GM23338 (cell line): ENCODE results near the gene GTF3C2. TPM values are rescaled to one million over a fixed set of nuclear protein-coding genes. Genes with fewer than 3 reads are reported as not detected.
A peak's percentile ranks its signal among the peaks of the same experiment; 100 is the strongest.

Experiments
- ATAC-seq: fragments of 200-7000 bp; cut with Tn5 transposase; 3 replicates; pipeline ENCODE4 v1.9.1; 2020
- DNase-seq: peaks from one replicate; pipeline ENCODE4 v3.0.0-alpha.2; 2015; ENCODE audit warnings: low spot score
- H2AFZ ChIP-seq: fragments of 200-600 bp; sonication (generic); 2 replicates; pipeline ENCODE4 v1.8.0; 2016; ENCODE audit warnings: antibody characterized with exemption, mild to moderate bottlenecking, moderate library complexity
- H3F3A ChIP-seq: fragments of 200-600 bp; sonication (generic); replicated peaks from 2 replicates; pipeline ENCODE4 v1.8.0; 2017; ENCODE audit warnings: antibody characterized with exemption, mixed run types, low read depth
- H3K27ac ChIP-seq: fragments of 200-600 bp; sonication (generic); 2 replicates; pipeline ENCODE4 v1.6.1; 2016; ENCODE audit warnings: low read depth
- H3K27me3 ChIP-seq: fragments of 200-600 bp; sonication (generic); 2 replicates; pipeline ENCODE4 v1.8.0; 2016; ENCODE audit warnings: mild to moderate bottlenecking, mixed run types, moderate library complexity; ENCODE audit not compliant: insufficient read depth
- H3K36me3 ChIP-seq: fragments of 200-600 bp; sonication (generic); 2 replicates; pipeline ENCODE4 v1.8.0; 2016; ENCODE audit warnings: mild to moderate bottlenecking; ENCODE audit not compliant: insufficient read depth
- H3K4me1 ChIP-seq: fragments of 200-600 bp; sonication (generic); 2 replicates; pipeline ENCODE4 v1.8.0; 2016; ENCODE audit warnings: mild to moderate bottlenecking, moderate library complexity; ENCODE audit not compliant: insufficient read depth
- H3K4me2 ChIP-seq: fragments of 200-600 bp; sonication (generic); 2 replicates; pipeline ENCODE4 v1.7.1; 2017; ENCODE audit warnings: mixed run types
- H3K4me3 ChIP-seq: fragments of 200-600 bp; sonication (generic); 2 replicates; pipeline ENCODE4 v1.6.1; 2016; ENCODE audit warnings: mixed run types
- H3K79me2 ChIP-seq: fragments of 200-600 bp; sonication (generic); replicated peaks from 2 replicates; pipeline ENCODE4 v1.8.0; 2017; ENCODE audit warnings: mild to moderate bottlenecking; ENCODE audit not compliant: insufficient read depth
- H3K9me2 ChIP-seq: fragments of 200-600 bp; sonication (generic); 2 replicates; pipeline ENCODE4 v1.8.0; 2017; ENCODE audit not compliant: insufficient read depth
- H4K20me1 ChIP-seq: fragments of 200-600 bp; sonication (generic); replicated peaks from 2 replicates; pipeline ENCODE4 v1.8.0; 2017; ENCODE audit warnings: mild to moderate bottlenecking; ENCODE audit not compliant: insufficient read depth
- H3K27ac Mint-ChIP-seq: 2 replicates; pipeline ENCODE4 v1.8.0; 2020; ENCODE audit warnings: inconsistent platforms, mild to moderate bottlenecking, moderate library complexity, mixed read lengths
- H3K27me3 Mint-ChIP-seq: 3 replicates; pipeline ENCODE4 v1.8.0; 2022; ENCODE audit warnings: low read depth, mild to moderate bottlenecking, moderate library complexity, mixed read lengths, inconsistent platforms; ENCODE audit not compliant: insufficient read depth, poor library complexity
- H3K36me3 Mint-ChIP-seq: 3 replicates; pipeline ENCODE4 v1.8.0; 2021; ENCODE audit warnings: low read depth, mild to moderate bottlenecking, inconsistent platforms, moderate library complexity, mixed read lengths
- H3K4me1 Mint-ChIP-seq: 3 replicates; pipeline ENCODE4 v1.8.0; 2020; ENCODE audit warnings: mild to moderate bottlenecking, inconsistent platforms, mixed read lengths
- H3K4me3 Mint-ChIP-seq: 3 replicates; pipeline ENCODE4 v1.8.0; 2021; ENCODE audit warnings: moderate library complexity, mild to moderate bottlenecking, inconsistent platforms, mixed read lengths
- H3K9me3 Mint-ChIP-seq: 3 replicates; pipeline ENCODE4 v1.8.0; 2020; ENCODE audit warnings: moderate library complexity, mild to moderate bottlenecking, inconsistent platforms, mixed read lengths
- NANOG ChIP-seq: IDR thresholded peaks from 2 replicates; pipeline ENCODE4 v1.6.1; 2016; ENCODE audit warnings: antibody characterized with exemption, borderline replicate concordance
- POLR2AphosphoS5 ChIP-seq: IDR thresholded peaks from 2 replicates; pipeline ENCODE4 v1.6.1; 2016; ENCODE audit warnings: antibody characterized with exemption, low read depth
- ZNF331 ChIP-seq: fragments of 250-450 bp; sonication (Bioruptor Pico); IDR thresholded peaks from 2 replicates; pipeline ENCODE4 v1.5.0; 2020; ENCODE audit warnings: low read depth, mild to moderate bottlenecking, moderate library complexity
- polyA plus RNA-seq: library from polyadenylated mRNA; unstranded; fragments of >200 nt; fragmentation: Nextera tagmentation; extraction: Ambion mirVana; gene quantifications from 2 replicates; pipeline ENCODE4 v1.2.1, GENCODE V29; 2016
- total RNA-seq: library from RNA; depleted of rRNA; stranded (reverse); fragments of >200 nt; shearing (Covaris generic); gene quantifications from 2 replicates; pipeline ENCODE4 v1.2.3, GENCODE V29; 2014
- TF ChIP-seq, protein P1 (sequence below): fragments of 250-450 bp; sonication (Bioruptor Pico); IDR thresholded peaks from 2 replicates; pipeline ENCODE4 v1.5.0; 2020; ENCODE audit warnings: mild to moderate bottlenecking, moderate library complexity
- TF ChIP-seq, protein P2 (sequence below), 2 experiments: fragments of 200-600 bp in 1 of 2; sonication (generic) in 1 of 2; conservative IDR thresholded peaks; 2 replicates each; pipeline versions ENCODE4 v1.5.1 to v1.6.1; 2016 to 2017; ENCODE audit warnings: antibody characterized with exemption in 2 of 2, low read depth in 2 of 2, mild to moderate bottlenecking in 2 of 2, moderate library complexity in 1 of 2

GTF3C2 gene
- total and polyA plus RNA-seq, 2 experiments from 2014 or later: 69.1 to 118 TPM

- TF ChIP-seq, protein P1, sequence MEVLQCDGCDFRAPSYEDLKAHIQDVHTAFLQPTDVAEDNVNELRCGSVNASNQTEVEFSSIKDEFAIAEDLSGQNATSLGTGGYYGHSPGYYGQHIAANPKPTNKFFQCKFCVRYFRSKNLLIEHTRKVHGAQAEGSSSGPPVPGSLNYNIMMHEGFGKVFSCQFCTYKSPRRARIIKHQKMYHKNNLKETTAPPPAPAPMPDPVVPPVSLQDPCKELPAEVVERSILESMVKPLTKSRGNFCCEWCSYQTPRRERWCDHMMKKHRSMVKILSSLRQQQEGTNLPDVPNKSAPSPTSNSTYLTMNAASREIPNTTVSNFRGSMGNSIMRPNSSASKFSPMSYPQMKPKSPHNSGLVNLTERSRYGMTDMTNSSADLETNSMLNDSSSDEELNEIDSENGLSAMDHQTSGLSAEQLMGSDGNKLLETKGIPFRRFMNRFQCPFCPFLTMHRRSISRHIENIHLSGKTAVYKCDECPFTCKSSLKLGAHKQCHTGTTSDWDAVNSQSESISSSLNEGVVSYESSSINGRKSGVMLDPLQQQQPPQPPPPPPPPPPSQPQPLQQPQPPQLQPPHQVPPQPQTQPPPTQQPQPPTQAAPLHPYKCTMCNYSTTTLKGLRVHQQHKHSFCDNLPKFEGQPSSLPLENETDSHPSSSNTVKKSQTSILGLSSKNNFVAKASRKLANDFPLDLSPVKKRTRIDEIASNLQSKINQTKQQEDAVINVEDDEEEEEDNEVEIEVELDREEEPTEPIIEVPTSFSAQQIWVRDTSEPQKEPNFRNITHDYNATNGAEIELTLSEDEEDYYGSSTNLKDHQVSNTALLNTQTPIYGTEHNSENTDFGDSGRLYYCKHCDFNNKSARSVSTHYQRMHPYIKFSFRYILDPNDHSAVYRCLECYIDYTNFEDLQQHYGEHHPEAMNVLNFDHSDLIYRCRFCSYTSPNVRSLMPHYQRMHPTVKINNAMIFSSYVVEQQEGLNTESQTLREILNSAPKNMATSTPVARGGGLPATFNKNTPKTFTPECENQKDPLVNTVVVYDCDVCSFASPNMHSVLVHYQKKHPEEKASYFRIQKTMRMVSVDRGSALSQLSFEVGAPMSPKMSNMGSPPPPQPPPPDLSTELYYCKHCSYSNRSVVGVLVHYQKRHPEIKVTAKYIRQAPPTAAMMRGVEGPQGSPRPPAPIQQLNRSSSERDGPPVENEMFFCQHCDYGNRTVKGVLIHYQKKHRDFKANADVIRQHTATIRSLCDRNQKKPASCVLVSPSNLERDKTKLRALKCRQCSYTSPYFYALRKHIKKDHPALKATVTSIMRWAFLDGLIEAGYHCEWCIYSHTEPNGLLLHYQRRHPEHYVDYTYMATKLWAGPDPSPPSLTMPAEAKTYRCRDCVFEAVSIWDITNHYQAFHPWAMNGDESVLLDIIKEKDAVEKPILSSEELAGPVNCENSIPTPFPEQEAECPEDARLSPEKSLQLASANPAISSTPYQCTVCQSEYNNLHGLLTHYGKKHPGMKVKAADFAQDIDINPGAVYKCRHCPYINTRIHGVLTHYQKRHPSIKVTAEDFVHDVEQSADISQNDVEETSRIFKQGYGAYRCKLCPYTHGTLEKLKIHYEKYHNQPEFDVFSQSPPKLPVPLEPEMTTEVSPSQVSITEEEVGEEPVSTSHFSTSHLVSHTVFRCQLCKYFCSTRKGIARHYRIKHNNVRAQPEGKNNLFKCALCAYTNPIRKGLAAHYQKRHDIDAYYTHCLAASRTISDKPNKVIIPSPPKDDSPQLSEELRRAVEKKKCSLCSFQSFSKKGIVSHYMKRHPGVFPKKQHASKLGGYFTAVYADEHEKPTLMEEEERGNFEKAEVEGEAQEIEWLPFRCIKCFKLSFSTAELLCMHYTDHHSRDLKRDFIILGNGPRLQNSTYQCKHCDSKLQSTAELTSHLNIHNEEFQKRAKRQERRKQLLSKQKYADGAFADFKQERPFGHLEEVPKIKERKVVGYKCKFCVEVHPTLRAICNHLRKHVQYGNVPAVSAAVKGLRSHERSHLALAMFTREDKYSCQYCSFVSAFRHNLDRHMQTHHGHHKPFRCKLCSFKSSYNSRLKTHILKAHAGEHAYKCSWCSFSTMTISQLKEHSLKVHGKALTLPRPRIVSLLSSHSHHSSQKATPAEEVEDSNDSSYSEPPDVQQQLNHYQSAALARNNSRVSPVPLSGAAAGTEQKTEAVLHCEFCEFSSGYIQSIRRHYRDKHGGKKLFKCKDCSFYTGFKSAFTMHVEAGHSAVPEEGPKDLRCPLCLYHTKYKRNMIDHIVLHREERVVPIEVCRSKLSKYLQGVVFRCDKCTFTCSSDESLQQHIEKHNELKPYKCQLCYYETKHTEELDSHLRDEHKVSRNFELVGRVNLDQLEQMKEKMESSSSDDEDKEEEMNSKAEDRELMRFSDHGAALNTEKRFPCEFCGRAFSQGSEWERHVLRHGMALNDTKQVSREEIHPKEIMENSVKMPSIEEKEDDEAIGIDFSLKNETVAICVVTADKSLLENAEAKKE (CRISPR knock-in tag): no peak
Observed at GRCh38 chr2:27376151-27376865, 19.7 kb upstream of the GTF3C2 start (continued).

GRCh38 chr2:27375513-27376099 lies 19.0 kb upstream of the GTF3C2 start:
- no peaks in the 10 kb centered on the region for H3K9me3 Mint-ChIP-seq
- TF ChIP-seq POLR2AphosphoS5 (0 out of 2 replicates have a peak, but pooled peaks have one; percentile 9), ZNF331 (CRISPR knock-in tag) (no peak), NANOG (no peak)
- TF ChIP-seq, protein P2, sequence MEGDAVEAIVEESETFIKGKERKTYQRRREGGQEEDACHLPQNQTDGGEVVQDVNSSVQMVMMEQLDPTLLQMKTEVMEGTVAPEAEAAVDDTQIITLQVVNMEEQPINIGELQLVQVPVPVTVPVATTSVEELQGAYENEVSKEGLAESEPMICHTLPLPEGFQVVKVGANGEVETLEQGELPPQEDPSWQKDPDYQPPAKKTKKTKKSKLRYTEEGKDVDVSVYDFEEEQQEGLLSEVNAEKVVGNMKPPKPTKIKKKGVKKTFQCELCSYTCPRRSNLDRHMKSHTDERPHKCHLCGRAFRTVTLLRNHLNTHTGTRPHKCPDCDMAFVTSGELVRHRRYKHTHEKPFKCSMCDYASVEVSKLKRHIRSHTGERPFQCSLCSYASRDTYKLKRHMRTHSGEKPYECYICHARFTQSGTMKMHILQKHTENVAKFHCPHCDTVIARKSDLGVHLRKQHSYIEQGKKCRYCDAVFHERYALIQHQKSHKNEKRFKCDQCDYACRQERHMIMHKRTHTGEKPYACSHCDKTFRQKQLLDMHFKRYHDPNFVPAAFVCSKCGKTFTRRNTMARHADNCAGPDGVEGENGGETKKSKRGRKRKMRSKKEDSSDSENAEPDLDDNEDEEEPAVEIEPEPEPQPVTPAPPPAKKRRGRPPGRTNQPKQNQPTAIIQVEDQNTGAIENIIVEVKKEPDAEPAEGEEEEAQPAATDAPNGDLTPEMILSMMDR (conservative IDR thresholded peaks at IDR 0.05; ENCODE audit: low read depth in 2 of 2): no peak
- H3K36me3 Mint-ChIP-seq: peaks cover 68% of the 10 kb centered on the region
- H3K4me1 ChIP-seq: peaks cover 22% of the 10 kb centered on the region
- H3F3A ChIP-seq: peaks cover 20% of the 10 kb centered on the region; the same call in 1 of the 2 replicates
- H3K4me3 Mint-ChIP-seq: no peak overlapping the region; the same call in 2 of the 3 replicates
- no peak for ATAC-seq
- H2AFZ ChIP-seq: no peak overlapping the region
- peaks cover 33% of the 10 kb centered on the region for H3K79me2 ChIP-seq
- H3K27ac ChIP-seq: no peak overlapping the region
- no peak for DNase-seq
- no peaks in the 10 kb centered on the region for H3K27me3 ChIP-seq
- peaks cover 24% of the 10 kb centered on the region for H3K4me1 Mint-ChIP-seq
- no peaks in the 10 kb centered on the region; the same call in 1 of the 2 replicates for H4K20me1 ChIP-seq
- no peaks in the 10 kb centered on the region for H3K9me2 ChIP-seq
- no peak overlapping the region for H3K4me3 ChIP-seq
- H3K27me3 Mint-ChIP-seq: peaks cover 22% of the 10 kb centered on the region
- H3K36me3 ChIP-seq: peaks cover 21% of the 10 kb centered on the region; the same call in 1 of the 2 replicates
- H3K4me2 ChIP-seq: no peak overlapping the region
- H3K27ac Mint-ChIP-seq: no peak overlapping the region
